Kidney epithelial cell (primary cell): ENCODE data around the gene PRRC2B. TPM values are rescaled to one million over a fixed set of nuclear protein-coding genes. Genes with fewer than 3 reads are reported as not detected.

Experiments
- DNase-seq: peaks from one replicate; pipeline ENCODE4 v3.0.0-alpha.2; 2010; ENCODE audit warnings: low read depth
- H3K27me3 ChIP-seq: 2 replicates; pipeline ENCODE4 v1.6.0; 2011; ENCODE audit warnings: low read length; ENCODE audit not compliant: control insufficient read depth, insufficient read depth
- H3K36me3 ChIP-seq: 2 replicates; pipeline ENCODE4 v1.5.1; 2011; ENCODE audit warnings: low read length; ENCODE audit not compliant: control insufficient read depth, insufficient read depth
- H3K4me3 ChIP-seq: 2 replicates; pipeline ENCODE4 v1.5.1; 2011; ENCODE audit warnings: low read depth, mild to moderate bottlenecking, control low read depth, low read length
- CTCF ChIP-seq: IDR thresholded peaks from 2 replicates; pipeline ENCODE4 v1.5.1; 2011; ENCODE audit warnings: mild to moderate bottlenecking, moderate library complexity, low read length, control low read depth, inconsistent platforms; ENCODE audit not compliant: insufficient read depth, poor library complexity, severe bottlenecking
- total RNA-seq: library from RNA; depleted of rRNA; stranded (reverse); fragments of >200 nt; gene quantifications from 2 replicates; pipeline ENCODE4 v1.2.3, GENCODE V29; 2015

Gene PRRC2B
- total RNA-seq, 1 donor from 2014 or later = 158 TPM

GRCh38 chr9:131517761-131518190, 123.9 kb downstream of the PRRC2B start:
- peaks cover 9% of the 10 kb centered on the region for H3K36me3 ChIP-seq

GRCh38 chr9:131518553-131518952, 124.7 kb downstream of the PRRC2B start:
- Histone ChIP-seq H3K36me3 (peaks cover 9% of the 10 kb centered on the region), H3K27me3 (no peaks in the 10 kb centered on the region), H3K4me3 (no peak overlapping the region)
- TF ChIP-seq CTCF = no peak
- no peak for DNase-seq

More at GRCh38 chr9:131517761-131518190, 123.9 kb downstream of the PRRC2B start:
- no peak for DNase-seq
- TF ChIP-seq CTCF = no peak
- Histone ChIP-seq H3K27me3 (no peaks in the 10 kb centered on the region), H3K4me3 (no peak overlapping the region)

- Histone ChIP-seq H3K36me3 (peaks cover 9% of the 10 kb centered on the region), H3K27me3 (no peaks in the 10 kb centered on the region), H3K4me3 (no peak overlapping the region)
- TF ChIP-seq CTCF = no peak
- no peak for DNase-seq
Observed at GRCh38 chr9:131520503-131520902, 126.6 kb downstream of the PRRC2B start.

GRCh38 chr9:131521203-131521602, 127.3 kb downstream of the PRRC2B start:
- DNase-seq = no peak
- no peaks in the 10 kb centered on the region for H3K27me3 ChIP-seq
- H3K4me3 ChIP-seq = no peak overlapping the region
- peaks cover 9% of the 10 kb centered on the region for H3K36me3 ChIP-seq
- TF ChIP-seq CTCF = no peak

- peaks cover 9% of the 10 kb centered on the region for H3K36me3 ChIP-seq
- H3K4me3 ChIP-seq = no peak overlapping the region
- TF ChIP-seq CTCF = no peak
- H3K27me3 ChIP-seq = no peaks in the 10 kb centered on the region
- no peak for DNase-seq
Observed at GRCh38 chr9:131521822-131522221, 127.9 kb downstream of the PRRC2B start.

GRCh38 chr9:131522257-131523085, 128.6 kb downstream of the PRRC2B start:
- H3K27me3 ChIP-seq = no peaks in the 10 kb centered on the region
- peaks cover 9% of the 10 kb centered on the region for H3K36me3 ChIP-seq
- H3K4me3 ChIP-seq = no peak overlapping the region
- TF ChIP-seq CTCF = no peak
- no peak for DNase-seq
